ENCODE results near the gene NKX6-2.
"Not testable (repeated sequence)": the region's sequence is repeated elsewhere in the genome, so short reads cannot be mapped to it uniquely, and the experiment has no call there.

Gene NKX6-2

GRCh38 chr10:132785723-132786475 lies at the start of gene NKX6-2:
Gene NKX6-2 (minus strand): TSS chr10:132786147. CDS start chr10:132785948, 199 bp downstream.
- no peak for DNase-seq (ENCODE audit: low read depth)

GRCh38 chr10:132834891-132835847 lies 49.2 kb upstream of the NKX6-2 start:
- DNase-seq (ENCODE audit: low read depth) = no peak

- no peak for DNase-seq (ENCODE audit: low read depth)
Measured at GRCh38 chr10:132834311-132834761, 48.4 kb upstream of the NKX6-2 start.

- DNase-seq (ENCODE audit: low read depth) = no peak
Measured at GRCh38 chr10:132833421-132834111, 47.6 kb upstream of the NKX6-2 start.

GRCh38 chr10:132832186-132832969 lies 46.4 kb upstream of the NKX6-2 start:
- no peak for DNase-seq (ENCODE audit: low read depth)

- DNase-seq (ENCODE audit: low read depth) = no peak
Measured at GRCh38 chr10:132829403-132829802, 43.5 kb upstream of the NKX6-2 start.

GRCh38 chr10:132828681-132829080 lies 42.7 kb upstream of the NKX6-2 start:
- no peak for DNase-seq (ENCODE audit: low read depth)

- DNase-seq (ENCODE audit: low read depth) = no peak
Measured at GRCh38 chr10:132827861-132828539, 42.1 kb upstream of the NKX6-2 start.

- DNase-seq (ENCODE audit: low read depth) = no peak
Measured at GRCh38 chr10:132827423-132827789, 41.5 kb upstream of the NKX6-2 start.

DNA sequence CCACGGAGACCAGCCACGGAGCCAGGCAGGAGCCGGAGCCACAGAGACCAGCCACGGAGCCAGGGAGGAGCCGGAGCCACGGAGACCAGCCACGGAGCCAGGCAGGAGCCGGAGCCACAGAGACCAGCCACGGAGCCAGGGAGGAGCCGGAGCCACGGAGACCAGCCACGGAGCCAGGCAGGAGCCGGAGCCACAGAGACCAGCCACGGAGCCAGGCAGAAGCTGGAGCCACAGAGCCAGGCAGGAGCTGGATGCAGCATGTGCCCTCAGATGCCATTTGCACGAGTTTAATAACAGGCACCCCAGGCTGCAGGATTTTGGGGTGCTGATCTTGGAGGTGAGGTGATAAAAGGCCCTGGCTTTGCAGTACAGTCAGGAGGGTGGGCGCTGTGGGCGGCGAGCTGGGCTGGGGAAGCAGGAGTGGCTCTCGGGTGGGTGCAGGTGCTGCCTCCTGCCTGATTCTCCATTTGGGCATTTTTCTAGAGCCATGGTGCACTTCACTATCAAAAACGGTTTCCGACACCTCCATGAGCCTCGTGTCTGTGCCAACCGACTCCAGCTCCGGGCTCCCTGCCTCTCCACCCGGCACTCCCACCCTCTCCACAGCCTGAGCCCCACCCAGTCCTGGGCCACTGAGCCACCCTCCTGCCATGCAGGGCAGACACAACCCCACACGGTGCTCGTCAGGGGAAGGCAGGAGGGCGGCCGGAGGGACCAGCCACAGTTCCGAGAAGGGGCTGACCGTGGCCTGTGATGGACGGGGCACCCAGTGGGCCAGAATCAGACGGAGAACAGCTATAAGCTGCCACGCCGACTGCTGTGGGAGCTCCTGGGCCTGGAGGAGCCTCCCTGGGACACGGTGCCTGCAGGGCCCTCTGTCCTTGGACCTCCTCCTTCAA lies 40.8 kb upstream of the NKX6-2 start:
- DNase-seq (ENCODE audit: low read depth) = no peak

GRCh38 chr10:132825783-132826523 lies 40.0 kb upstream of the NKX6-2 start:
- DNase-seq (ENCODE audit: low read depth) = not testable (repeated sequence)

DNA sequence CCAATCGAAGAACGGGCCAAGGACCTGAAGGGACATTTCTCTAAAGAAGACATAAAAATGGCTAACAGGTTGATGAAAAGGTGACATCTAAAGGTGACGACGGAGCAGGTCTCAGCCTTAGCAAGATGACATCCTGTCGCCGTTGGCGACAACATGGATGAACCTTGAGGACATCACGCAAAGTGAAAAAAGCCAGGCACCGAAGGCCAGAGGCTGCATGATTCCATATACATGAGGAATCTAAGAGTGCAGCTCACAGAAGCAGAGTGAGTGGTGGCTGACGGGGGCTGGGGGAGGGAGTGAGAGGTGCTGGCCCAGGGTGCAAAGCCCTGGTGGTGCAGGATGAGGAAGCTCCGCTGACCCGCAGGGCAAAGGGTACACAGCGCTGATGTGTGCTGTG lies 34.1 kb upstream of the NKX6-2 start:
- no peak for DNase-seq (ENCODE audit: low read depth)

- no peak for DNase-seq (ENCODE audit: low read depth)
Measured at GRCh38 chr10:132817701-132818211, 31.8 kb upstream of the NKX6-2 start.

DNA sequence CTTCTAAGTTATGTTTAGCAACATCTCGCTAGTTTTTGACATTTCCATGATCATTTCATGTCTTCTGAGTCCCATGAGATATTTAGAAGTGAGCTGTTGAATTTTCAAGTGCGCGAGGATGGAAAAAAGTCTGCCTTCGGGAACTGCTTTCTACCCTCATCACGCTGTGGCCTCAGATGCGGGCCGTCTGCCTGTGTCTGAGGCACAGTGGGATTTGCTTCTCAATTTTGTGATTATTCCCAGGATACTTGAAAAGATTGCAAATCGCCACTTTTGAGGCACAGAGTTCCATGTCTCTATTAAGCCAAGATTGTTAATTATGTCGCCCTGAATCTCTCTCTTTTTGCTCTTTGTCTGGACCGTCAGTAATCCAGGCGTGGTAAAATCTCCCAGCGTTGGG lies 30.8 kb upstream of the NKX6-2 start:
- no peak for DNase-seq (ENCODE audit: low read depth)

DNA sequence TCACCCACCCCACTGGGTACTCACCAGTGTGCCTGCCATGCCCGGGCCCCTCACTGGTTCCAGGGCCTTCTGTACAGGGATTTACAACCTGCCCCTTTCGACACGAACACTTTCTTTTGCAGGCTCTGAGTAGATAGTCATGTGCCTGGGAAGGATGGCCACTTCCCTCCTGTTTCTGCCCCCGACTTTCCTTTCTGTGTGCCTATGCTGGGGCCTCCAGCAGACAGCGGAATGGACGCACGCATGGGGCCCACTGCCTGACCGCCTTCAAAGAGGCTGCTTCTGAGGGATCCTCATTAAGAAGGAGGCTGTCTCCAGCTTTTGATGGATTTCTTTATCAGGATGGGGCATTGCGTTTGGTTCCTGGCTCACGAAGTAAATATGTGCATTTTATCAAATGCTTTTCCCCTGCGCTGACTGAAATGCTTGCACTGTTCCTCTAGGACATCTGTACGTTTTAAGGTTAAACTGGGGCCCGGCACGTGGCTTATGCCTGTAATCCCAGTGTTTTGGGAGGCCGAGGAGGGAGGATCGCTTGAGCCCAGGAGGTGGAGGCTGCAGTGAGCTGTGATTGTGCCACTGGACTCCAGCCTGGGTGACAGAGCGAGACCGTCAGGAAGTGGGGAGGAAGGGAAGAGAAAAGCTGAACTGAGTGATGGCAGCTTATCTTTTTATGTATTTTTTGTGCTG lies 29.4 kb upstream of the NKX6-2 start:
- no peak for DNase-seq (ENCODE audit: low read depth)

- no peak for DNase-seq (ENCODE audit: low read depth)
Measured at GRCh38 chr10:132814469-132814856, 28.5 kb upstream of the NKX6-2 start.

DNA sequence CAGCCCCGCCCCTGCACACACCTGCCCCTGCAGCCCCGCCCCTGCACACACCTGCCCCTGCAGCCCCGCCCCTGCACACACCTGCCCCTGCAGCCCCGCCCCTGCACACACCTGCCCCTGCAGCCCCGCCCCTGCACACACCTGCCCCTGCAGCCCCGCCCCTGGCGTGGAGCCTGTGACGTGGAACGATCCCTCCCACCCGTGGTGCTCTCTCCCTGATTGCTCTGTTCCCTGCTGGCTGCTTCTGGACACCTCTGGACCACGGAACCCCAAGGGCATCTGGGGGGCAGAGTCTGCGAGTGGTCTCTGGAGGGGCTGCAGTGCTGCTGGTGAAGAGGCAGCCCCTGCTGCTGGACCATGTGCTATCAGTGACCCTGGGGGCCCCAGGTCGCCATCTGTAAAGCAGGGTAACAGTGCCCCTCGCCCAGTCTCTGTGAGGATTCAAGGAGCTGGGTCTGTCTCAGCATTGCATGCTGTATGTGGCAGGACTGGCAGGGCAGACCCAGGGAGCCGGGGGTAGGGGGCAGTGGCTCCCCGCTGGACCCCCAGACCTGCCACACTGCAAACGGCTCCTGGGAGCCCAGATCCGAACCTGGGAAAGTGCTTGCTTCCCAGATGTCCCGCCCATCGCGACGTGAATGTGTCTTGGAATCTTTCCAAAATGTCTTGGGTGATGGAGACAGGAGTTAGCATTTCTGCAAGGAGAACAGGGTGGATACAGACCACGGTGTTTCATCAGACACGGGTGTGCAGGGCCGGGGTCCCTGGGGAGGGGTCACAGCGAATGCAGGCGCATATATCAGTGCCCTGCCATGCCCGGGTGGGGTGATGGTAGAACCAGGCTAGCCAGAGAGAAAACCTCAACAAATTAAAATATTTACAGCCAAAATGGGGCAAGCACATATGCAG lies 27.9 kb upstream of the NKX6-2 start:
- DNase-seq (ENCODE audit: low read depth) = no peak
